MM.1S (cell line): Measurements from ENCODE around the gene CBLN1.

Experiments used
- CTCF ChIP-seq: fragments of 300-600 bp; sonication (generic); IDR thresholded peaks from 2 replicates; pipeline ENCODE4 v1.5.1; 2016; ENCODE audit warnings: antibody characterized with exemption, low read length, mixed read lengths
- EZH2 ChIP-seq: fragments of 300-600 bp; sonication (generic); optimal IDR thresholded peaks from 2 replicates; pipeline ENCODE3; 2017; ENCODE audit warnings: low read depth, mild to moderate bottlenecking, antibody characterized with exemption, low read length, mixed read lengths

- TF ChIP-seq CTCF: no peak
- TF ChIP-seq EZH2: no peak
These were observed 6.4 kb downstream of the CBLN1 start for GRCh38 chr16:49275050-49275730.
